ENCODE measurements around the gene PPP1R3E. TPM values are rescaled to one million over a fixed set of nuclear protein-coding genes. Genes with fewer than 3 reads are reported as not detected.

PPP1R3E gene
- total and polyA plus RNA-seq, 2 of the 13 experiments (the other 11 are each of a cell fraction or from before 2014, with no cell fraction given): 16.5 to 26.5 TPM

DNA sequence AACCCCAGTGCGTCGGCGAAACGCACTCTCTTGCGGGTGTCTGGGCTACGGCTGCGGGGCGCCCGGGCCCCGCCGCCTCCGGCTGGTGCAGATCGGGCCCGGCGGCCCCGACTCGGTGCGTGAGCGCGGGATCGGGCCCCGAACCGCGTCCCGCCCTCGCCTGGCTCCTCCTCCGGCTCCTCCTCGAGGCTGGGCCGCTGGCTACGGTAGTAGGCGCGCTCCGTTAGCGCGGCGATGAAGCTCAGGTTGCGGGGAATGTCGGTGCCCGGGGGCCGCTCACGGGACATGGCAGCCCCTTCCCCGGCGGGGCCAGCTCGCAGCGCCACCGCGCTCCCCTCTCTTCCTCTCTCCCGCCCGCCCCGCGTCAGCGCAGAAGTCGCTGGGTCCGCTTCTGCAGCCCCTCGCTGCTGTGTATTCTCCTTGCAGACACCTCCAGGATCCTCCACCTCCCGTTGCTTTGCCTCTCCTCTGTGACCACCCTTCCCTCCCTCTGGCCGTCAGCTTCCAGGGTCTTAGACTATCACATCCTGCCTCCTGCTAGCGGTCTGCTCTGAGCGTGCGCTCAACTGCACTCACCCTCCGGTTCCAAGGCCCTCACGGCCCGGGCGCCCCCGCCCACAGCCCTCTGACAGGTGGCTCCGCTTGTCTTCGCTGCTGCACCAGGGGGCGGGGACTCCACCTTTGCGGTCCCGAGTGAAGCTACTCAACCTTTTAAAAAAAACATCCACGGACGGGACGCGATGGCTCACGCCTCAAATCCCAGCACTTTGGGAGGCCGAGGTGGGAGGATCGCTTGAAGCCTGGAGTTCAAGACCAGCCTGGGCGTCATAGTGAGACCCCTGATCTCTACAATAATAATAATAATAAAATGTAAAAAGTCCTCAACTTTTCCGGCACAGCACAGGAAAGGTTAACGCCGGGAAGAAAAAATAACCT is at the start of gene PPP1R3E (continued):
- TF ChIP-seq GTF2F1 (IDR thresholded peaks at IDR 0.05; ENCODE audit: low read length) (no peak; the same call in 1 of the 2 replicates), U2AF2 (IDR thresholded peaks at IDR 0.05; ENCODE audit: low read depth, low read length) (no peak), DNMT3B (CRISPR knock-in tag; conservative IDR thresholded peaks at IDR 0.05) (peak; percentile 92), ZNF766 (CRISPR knock-in tag; IDR thresholded peaks at IDR 0.05; ENCODE audit: borderline replicate concordance) (no peak; the same call in none of the 2 replicates), ATM (IDR thresholded peaks at IDR 0.05; ENCODE audit: borderline replicate concordance) (no peak), ZNF451 (CRISPR knock-in tag; IDR thresholded peaks at IDR 0.05) (peak; percentile 94), ZNF556 (CRISPR knock-in tag; IDR thresholded peaks at IDR 0.05; ENCODE audit: borderline replicate concordance) (no peak), ATAD3A (CRISPR knock-in tag; IDR thresholded peaks at IDR 0.05) (no peak; the same call in 1 of the 2 replicates), LCORL (IDR thresholded peaks at IDR 0.05) (no peak), LCORL (CRISPR knock-in tag; IDR thresholded peaks at IDR 0.05) (no peak), ZNF616 (CRISPR knock-in tag; IDR thresholded peaks at IDR 0.05; ENCODE audit: low read depth) (peak; percentile 2), MTA3 (CRISPR knock-in tag; IDR thresholded peaks at IDR 0.05) (no peak), CEBPB (IDR thresholded peaks at IDR 0.05; ENCODE audit: borderline replicate concordance, low read depth, low read length) (no peak), KLF11 (CRISPR knock-in tag; IDR thresholded peaks at IDR 0.05) (no peak), CREB1 (IDR thresholded peaks at IDR 0.05) (peak; percentile 42; the same call in 1 of the 2 replicates), CREB1 (CRISPR knock-in tag; IDR thresholded peaks at IDR 0.05) (no peak)
- TF ChIP-seq, protein P1, sequence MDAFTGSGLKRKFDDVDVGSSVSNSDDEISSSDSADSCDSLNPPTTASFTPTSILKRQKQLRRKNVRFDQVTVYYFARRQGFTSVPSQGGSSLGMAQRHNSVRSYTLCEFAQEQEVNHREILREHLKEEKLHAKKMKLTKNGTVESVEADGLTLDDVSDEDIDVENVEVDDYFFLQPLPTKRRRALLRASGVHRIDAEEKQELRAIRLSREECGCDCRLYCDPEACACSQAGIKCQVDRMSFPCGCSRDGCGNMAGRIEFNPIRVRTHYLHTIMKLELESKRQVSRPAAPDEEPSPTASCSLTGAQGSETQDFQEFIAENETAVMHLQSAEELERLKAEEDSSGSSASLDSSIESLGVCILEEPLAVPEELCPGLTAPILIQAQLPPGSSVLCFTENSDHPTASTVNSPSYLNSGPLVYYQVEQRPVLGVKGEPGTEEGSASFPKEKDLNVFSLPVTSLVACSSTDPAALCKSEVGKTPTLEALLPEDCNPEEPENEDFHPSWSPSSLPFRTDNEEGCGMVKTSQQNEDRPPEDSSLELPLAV (CRISPR knock-in tag; conservative IDR thresholded peaks at IDR 0.05; ENCODE audit: low read depth): no peak
- TF ChIP-seq, protein P2, sequence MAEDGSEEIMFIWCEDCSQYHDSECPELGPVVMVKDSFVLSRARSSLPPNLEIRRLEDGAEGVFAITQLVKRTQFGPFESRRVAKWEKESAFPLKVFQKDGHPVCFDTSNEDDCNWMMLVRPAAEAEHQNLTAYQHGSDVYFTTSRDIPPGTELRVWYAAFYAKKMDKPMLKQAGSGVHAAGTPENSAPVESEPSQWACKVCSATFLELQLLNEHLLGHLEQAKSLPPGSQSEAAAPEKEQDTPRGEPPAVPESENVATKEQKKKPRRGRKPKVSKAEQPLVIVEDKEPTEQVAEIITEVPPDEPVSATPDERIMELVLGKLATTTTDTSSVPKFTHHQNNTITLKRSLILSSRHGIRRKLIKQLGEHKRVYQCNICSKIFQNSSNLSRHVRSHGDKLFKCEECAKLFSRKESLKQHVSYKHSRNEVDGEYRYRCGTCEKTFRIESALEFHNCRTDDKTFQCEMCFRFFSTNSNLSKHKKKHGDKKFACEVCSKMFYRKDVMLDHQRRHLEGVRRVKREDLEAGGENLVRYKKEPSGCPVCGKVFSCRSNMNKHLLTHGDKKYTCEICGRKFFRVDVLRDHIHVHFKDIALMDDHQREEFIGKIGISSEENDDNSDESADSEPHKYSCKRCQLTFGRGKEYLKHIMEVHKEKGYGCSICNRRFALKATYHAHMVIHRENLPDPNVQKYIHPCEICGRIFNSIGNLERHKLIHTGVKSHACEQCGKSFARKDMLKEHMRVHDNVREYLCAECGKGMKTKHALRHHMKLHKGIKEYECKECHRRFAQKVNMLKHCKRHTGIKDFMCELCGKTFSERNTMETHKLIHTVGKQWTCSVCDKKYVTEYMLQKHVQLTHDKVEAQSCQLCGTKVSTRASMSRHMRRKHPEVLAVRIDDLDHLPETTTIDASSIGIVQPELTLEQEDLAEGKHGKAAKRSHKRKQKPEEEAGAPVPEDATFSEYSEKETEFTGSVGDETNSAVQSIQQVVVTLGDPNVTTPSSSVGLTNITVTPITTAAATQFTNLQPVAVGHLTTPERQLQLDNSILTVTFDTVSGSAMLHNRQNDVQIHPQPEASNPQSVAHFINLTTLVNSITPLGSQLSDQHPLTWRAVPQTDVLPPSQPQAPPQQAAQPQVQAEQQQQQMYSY (CRISPR knock-in tag; IDR thresholded peaks at IDR 0.05): no peak
- TF ChIP-seq, protein P3, sequence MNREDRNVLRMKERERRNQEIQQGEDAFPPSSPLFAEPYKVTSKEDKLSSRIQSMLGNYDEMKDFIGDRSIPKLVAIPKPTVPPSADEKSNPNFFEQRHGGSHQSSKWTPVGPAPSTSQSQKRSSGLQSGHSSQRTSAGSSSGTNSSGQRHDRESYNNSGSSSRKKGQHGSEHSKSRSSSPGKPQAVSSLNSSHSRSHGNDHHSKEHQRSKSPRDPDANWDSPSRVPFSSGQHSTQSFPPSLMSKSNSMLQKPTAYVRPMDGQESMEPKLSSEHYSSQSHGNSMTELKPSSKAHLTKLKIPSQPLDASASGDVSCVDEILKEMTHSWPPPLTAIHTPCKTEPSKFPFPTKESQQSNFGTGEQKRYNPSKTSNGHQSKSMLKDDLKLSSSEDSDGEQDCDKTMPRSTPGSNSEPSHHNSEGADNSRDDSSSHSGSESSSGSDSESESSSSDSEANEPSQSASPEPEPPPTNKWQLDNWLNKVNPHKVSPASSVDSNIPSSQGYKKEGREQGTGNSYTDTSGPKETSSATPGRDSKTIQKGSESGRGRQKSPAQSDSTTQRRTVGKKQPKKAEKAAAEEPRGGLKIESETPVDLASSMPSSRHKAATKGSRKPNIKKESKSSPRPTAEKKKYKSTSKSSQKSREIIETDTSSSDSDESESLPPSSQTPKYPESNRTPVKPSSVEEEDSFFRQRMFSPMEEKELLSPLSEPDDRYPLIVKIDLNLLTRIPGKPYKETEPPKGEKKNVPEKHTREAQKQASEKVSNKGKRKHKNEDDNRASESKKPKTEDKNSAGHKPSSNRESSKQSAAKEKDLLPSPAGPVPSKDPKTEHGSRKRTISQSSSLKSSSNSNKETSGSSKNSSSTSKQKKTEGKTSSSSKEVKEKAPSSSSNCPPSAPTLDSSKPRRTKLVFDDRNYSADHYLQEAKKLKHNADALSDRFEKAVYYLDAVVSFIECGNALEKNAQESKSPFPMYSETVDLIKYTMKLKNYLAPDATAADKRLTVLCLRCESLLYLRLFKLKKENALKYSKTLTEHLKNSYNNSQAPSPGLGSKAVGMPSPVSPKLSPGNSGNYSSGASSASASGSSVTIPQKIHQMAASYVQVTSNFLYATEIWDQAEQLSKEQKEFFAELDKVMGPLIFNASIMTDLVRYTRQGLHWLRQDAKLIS (CRISPR knock-in tag; IDR thresholded peaks at IDR 0.05): peak; percentile 69; the same call in 1 of the 2 replicates
